Prostate gland (tissue), 2 donors: Measurements from ENCODE around the gene TGFBR3.

Experiments
- POLR2A ChIP-seq: fragments of 450-650 bp; IDR thresholded peaks from one replicate; pipeline ENCODE4 v1.6.1; 2016; ENCODE audit warnings: antibody characterized with exemption, mild to moderate bottlenecking
- POLR2AphosphoS5 ChIP-seq: sonication (generic); formaldehyde crosslinking; IDR thresholded peaks from one replicate; pipeline ENCODE4 v1.6.1; 2017; ENCODE audit warnings: antibody characterized with exemption
- TF ChIP-seq, protein P1 (sequence below), 4 experiments: fragments of 200-600 bp in 2 of 4; fragments of 450-650 bp in 2 of 4; sonication (generic) in 2 of 4; IDR thresholded peaks; 1 replicate in 3 of 4; 2 replicates in 1 of 4; pipeline ENCODE4 v1.5.1; 2016 to 2019; ENCODE audit warnings: antibody characterized with exemption in 4 of 4, mild to moderate bottlenecking in 2 of 4, moderate library complexity in 2 of 4

- TF ChIP-seq, protein P1, sequence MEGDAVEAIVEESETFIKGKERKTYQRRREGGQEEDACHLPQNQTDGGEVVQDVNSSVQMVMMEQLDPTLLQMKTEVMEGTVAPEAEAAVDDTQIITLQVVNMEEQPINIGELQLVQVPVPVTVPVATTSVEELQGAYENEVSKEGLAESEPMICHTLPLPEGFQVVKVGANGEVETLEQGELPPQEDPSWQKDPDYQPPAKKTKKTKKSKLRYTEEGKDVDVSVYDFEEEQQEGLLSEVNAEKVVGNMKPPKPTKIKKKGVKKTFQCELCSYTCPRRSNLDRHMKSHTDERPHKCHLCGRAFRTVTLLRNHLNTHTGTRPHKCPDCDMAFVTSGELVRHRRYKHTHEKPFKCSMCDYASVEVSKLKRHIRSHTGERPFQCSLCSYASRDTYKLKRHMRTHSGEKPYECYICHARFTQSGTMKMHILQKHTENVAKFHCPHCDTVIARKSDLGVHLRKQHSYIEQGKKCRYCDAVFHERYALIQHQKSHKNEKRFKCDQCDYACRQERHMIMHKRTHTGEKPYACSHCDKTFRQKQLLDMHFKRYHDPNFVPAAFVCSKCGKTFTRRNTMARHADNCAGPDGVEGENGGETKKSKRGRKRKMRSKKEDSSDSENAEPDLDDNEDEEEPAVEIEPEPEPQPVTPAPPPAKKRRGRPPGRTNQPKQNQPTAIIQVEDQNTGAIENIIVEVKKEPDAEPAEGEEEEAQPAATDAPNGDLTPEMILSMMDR (IDR thresholded peaks at IDR 0.05): no peak
- TF ChIP-seq POLR2A (no peak), POLR2AphosphoS5 (no peak)
Observed at GRCh38 chr1:91760512-91760911, 125.4 kb downstream of the TGFBR3 start.
